Fibroblast of skin of right quadriceps (primary cell): ENCODE data around the gene TOPAZ1.
"Not testable (repeated sequence)": the region's sequence is repeated elsewhere in the genome, so short reads cannot be mapped to it uniquely, and the experiment has no call there.

Source experiments
- DNase-seq: peaks from one replicate; pipeline ENCODE4 v3.0.0-alpha.2; 2013

The TOPAZ1 gene

DNA sequence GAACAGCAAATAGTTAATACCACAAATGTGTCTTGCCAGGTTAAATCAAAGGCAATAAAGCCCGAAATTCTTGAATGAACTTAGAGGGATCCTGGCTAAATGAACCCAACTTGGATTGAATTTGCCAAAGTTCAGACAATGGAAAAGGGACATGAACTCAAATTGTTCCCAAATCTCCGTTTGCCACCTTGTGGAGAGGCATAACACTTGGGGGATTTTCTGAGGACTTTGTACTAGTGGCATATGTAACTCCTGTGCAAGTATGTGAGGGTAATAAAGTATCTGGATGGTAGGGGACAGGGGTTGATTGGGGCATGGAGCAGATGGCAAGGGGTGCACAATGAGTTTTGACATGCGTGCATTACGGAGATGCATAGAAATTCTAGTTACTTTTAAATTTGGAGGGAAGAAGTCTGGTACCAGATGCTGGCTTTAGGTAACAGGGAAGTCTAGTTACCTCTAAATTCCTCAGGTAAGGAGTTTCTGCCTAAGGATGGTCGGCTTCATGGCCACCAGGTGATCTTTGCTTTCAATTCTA is 95.6 kb downstream of the TOPAZ1 start:
- DNase-seq = no peak

DNA sequence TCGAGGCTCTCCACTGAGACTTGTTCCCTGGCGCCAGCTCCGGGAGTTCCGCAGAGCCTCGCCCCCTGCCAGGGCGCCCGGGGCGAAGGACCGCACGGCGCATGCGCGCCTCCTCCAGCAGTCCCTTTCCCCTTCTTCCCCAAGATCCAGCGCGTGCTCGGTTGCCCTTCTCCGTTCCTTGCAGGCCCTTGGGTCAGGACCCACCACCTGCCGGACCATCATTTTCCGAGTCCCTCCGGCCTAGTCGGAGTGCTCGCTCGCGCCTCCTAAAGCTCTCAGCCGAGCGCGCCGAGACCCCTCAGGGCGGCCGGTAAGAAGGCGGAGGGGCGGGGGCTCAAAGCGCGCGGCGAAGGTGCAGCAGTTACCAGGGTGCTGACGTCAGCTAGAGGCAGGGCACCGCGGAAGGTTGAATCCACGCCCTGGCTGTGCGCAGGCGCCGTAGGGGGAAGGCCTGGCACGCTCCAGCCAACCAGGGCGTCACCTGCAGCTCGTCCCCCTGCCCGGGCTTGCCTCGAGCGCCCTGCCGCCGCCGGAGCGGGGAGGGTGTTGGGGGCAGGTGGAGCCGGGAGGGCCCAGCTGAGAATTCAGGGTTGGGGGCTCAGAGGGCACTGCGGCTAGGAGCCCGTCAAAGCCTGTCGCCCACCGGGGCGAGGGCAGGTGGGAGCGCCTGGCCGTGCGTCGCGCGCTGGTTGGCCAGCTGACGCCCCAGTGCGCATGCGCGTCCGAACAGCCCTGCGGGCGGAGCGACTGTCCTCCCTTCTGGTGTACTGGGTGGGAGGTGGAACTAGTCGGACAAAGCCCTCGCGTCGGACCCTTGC is 96.5 kb downstream of the TOPAZ1 start, which contains the start of gene TCAIM:
TCAIM (plus strand) TSS at position 757 of the 818 bp plus-strand sequence. CDS start 16,017 bp downstream, outside the sequence.
- DNase-seq = peak; percentile 97

DNA sequence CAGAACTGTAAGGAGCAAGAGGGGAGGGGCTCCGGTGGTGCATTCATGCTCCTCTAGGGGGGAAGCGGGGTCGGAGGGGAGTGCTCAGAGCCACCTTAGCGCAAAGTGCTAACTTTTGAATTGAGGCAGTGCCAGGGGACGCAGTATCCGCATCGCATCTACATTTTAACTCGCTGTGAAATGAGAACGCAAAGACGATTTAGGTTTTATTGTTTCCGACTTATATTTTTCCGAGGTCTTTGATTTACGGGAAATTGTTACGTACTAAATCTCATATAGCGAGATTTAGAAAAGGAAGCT is 97.1 kb downstream of the TOPAZ1 start:
- DNase-seq = no peak

DNA sequence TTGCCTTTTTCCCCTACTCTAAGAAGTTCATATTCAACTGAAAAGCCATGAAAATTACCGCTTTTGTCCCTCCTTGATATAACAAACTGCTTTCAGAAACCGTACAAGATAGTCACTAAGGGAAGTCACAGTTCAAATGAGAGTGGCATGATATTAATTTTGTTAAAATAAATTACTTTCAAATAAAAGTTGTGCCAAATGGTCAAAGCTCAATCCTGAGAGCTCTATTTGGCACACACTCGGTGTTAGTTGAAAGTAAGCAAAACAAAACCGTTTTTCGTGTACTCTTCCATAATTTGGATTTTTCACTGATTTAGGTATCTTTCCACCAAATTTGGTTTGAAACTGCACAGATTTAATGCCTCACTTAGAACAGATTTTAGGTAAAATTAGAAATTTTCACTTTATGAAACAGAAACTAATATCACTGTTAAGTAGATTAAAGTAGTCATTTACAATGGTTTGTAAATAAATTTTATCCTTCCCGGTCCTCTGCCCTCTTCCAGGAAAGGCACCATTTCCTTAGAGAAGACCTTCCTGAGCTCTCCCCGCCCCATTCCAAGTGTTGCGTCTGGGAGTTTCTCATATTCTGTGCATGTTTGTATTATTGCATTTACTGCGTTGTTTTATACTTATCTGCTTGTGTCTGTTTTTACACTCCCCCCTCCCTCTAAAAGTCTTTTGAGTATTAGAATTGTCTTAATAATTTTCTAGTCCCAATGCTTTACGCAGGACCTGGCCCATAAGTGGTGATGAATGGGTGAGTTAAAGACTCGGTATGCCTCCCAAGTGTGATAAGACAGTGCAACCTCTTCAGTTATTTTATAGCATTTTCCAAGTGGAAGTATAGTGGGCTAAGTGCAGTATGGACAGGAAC is 97.7 kb downstream of the TOPAZ1 start:
- DNase-seq = no peak

DNA sequence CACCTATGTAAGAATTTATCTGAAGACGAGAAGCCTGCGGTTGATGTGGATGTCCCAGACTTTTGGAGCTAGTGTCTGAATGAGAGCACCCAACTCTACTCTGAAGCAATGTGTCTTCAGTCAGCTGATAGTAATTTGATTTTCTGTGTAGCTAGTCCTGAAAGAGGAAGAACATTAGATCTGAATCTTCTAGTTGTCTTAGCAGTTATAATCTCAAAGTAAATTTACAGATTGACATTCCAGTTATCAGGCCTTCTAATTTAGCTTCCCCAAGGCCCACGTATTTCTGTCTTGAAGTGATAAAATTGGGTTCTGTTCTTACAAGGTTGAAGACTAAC is 98.3 kb downstream of the TOPAZ1 start:
- DNase-seq = no peak

DNA sequence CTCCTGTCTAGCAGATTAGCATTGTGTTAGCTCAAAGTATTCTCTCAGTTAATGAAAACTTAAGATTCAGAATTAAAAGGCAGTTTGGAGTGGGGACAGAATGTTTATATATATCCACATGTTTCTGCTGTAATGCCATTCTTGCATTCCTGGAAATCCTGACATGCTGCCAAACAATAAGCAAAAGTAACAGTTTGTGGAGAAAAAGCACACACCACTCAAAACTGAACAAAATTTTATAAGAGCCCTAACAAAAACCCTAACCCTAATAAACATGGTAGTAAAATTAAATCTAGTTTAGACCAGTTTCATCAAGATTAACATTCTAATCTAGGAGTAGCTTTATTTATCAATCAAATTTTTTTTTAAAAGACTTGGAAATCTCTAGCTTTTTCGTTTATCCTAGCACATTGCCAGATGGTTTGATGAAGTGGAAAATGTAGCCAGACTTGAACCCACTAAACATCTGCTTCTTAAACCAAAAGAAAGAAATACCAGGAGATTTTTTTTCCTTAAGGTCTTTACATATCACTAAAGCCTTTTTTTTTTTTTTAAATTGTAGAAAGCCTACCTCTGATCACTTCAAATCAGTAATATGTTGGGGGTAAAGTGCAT is 100.6 kb downstream of the TOPAZ1 start:
- DNase-seq = peak; percentile 79

DNA sequence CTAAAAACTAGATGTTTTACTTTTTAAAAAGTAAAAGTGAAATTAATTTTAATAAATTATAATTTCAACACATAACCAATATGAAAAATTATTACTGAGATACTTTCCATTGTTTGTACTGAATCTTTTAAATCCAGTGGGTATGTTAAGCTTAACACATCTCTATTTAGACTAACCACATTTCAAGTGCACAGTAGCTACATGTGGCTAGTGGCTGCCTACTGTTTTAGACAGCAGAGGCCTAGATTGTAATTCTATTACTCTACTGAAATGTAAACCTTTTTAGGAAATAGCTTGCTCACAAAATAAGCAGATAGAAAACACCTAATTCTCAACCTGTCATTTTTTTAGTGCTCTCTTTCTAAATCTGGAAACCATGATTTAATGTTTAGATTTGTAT is 101.7 kb downstream of the TOPAZ1 start:
- no peak for DNase-seq

DNA sequence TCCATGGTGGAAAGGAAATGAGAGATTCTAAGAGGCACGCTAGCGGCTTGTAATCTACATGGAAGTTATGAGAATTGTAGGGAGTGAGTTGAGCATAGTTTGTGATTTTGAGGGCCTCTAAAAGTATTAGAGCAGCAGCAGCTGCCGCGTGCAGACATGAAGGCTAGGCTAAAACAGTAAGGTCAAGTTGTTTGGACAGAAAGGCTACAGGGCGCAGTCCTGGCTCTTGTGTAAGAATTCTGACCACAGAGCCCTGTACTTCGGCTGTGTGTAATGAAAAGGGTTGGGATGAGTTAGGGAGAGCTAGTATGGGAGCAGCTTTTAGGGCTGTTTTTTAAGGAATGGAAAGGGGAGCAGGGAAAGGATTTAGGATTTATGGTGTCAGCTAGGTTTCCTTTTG is 104.9 kb downstream of the TOPAZ1 start:
- not testable (repeated sequence) for DNase-seq

DNA sequence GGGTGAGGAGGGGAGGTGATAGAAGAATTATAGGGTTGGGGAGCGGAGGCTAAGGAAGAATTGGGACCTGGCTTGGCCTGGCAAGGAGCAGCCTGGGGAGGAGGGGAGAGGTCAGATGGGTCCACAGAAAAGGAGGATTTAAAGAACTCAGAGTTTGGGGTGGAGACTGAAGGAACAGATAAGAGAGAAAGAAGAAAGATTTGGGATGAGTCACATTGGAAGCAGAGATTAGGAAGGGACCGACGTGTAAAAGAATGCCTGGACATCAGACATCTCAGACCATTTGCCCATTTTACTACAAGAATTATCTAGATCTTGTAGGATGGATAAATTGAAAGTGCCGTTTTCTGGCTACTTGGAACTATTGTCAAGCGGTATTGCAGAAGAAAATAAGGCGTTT is 107.3 kb downstream of the TOPAZ1 start:
- no peak for DNase-seq

DNA sequence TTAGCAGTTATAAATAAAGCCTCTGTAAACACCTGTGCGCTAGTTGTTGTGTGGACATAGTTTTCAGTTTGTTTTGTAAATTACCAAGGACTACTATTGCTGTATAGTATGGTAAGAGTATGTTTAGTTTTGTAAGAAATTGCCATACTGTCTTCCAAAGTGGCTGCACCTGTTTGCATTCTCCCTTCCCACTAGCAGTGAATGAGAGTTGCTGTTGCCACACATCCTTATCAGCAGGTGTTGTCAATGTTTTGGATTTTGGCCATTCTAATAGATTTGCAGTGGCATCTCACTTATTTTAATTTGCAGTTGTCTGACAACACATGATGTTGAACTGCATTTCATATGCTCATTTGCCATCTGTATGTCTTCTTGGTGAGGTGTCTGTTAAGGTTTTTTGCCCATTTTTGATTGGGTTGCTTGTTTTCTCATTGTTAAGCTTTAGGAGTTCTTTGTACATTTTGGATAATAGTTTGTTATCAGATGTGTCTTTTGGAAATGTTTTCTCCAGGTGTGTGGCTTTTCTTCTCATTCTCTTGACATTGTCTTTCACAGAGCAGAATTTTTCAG is 111.8 kb downstream of the TOPAZ1 start:
- no peak for DNase-seq

DNA sequence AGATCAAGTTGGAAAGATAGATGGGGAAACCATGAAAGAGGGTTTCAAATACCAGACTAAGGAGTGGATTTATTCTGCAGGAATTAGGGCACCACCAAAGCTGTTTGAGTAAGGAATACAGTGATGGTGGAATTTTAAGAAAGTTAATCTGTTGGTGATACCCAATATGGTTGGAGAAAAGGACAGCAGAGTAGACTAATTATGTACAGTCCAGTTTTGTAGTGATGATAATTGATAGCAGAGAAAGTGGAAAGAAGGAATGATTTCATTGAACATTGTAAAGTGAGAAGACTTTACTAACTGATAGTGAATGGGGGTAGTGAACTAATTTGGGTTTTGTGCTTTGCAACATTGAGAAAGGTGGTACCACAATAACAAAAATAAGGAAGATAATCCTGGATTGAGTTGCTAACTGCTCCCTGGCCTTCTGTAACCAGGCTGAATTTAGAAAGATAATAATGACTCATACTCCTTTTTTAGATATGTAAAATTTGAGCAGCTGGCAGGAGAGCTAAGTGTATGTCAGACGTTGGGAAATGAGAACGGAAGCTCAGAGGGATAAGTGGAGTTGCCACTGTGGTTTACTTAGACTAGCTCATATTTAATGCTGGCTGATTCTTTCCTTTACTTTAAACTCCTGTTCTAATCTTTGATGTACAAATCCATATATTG is 113.8 kb downstream of the TOPAZ1 start:
- DNase-seq = peak; percentile 72

DNA sequence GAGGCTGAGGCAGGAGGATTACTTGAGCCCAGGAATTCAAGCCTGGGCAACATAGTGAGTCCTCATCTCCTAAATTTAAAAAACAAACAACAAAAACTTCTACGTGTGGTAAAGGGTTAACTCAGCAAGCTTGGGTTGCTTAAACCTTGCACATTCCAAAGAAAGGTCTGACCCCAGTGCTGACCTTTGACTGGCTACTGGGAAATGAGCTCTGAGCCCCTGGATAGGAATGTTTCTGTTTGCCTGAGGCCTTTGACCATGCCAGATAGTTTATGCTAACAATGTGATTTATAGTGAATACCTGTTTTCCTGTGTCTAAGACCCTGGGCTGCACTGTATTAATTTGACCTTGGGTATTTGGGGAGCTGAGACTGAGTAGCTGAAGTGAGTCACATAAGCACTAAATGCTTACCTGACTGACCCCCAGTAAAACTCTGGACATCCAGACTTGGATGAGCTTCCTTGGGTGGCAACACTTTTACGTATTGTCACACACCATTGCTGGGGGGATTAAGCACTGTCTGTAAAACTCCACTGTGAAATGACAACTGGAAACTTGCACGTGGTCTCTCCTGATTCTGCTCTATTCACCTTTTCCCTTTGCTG is 117.6 kb downstream of the TOPAZ1 start:
- no peak for DNase-seq

DNA sequence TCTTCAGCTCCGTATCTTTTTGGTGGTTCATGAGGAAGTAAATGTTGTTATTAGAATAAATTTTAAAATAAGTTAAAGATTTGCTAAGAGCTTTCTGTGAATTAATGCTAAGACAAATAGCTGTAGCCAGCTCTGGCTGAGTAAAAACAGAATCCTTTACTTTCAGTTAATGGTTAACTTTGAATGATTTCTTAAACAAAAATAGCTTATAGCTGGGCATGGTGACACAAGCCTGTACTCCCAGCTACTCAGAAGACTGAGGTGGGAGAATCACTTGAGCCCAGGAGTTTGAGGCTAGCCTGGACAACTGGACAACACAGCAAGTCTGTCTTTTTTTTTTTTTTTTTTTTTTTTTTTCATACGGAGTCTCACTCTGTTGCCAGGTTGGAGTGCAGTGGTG is 121.9 kb downstream of the TOPAZ1 start:
- DNase-seq = no peak

DNA sequence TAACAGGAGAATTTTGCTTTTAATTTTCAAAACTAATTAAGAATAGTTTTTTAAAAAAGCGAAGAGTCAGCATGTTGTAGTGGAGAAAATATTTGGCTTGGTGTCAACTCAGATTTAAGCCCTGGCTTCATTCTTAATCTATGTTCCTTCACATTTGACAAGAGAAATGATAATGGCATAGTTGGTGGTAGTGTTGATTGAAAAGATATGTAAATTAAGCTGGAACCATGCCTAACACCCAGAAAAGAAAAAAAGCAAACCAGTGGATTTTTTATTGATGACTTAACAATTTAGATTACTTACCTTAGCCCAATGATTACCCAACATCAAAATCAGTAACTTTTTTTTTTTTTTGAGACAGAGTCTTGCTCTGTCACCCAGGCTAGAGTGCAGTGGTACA is 124.3 kb downstream of the TOPAZ1 start:
- no peak for DNase-seq

DNA sequence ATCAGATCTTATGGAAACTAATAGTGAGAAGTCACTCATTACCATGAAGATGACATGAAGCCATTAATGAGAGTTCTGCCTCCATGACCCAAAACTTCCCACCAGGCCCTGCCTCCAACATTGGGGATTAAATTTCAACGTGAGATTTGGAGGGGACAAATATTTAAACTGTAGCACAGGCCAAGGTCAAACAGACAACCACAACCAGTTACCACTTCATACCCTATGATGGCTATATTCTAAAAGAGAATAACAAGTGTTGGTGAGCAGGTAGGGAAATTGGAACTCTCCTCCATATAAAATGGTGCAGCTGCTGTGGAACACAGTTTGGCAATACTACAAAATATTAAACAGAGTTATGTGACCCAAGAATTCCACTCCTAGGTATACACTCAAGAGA is 133.8 kb downstream of the TOPAZ1 start:
- no peak for DNase-seq
